SK-MEL-5 (cell line): ENCODE data around the gene PDE9A. TPM values are rescaled to one million over a fixed set of nuclear protein-coding genes. Genes with fewer than 3 reads are reported as not detected.

Source experiments
- total RNA-seq: library from RNA; depleted of rRNA; stranded (reverse); fragments of >200 nt; shearing (Covaris generic); gene quantifications from 2 replicates; pipeline ENCODE4 v1.2.3, GENCODE V29; 2014; rRNA removed

The PDE9A gene
- total RNA-seq, 1 experiment from 2014 or later: 2.9 TPM

Other genes starting within 250 kb of the PDE9A start
- not detected in 2 replicates for gene UBASH3A, start 249.7 kb upstream of the PDE9A start, total RNA-seq
- 0.11 TPM in 1 of 2 replicates, not detected in the other for gene RSPH1, start 157.4 kb upstream of the PDE9A start, total RNA-seq
- gene SLC37A1, start 139.8 kb upstream of the PDE9A start, total RNA-seq: 4.3 and 7.2 TPM in 2 replicates
- 11.3 and 13.2 TPM in 2 replicates for gene WDR4, start 225.9 kb downstream of the PDE9A start, total RNA-seq
- gene NDUFV3, start 239.7 kb downstream of the PDE9A start, total RNA-seq: 44.5 and 45.8 TPM in 2 replicates